CD14-positive monocyte (primary cell): ENCODE data around the gene MRPS21. TPM values are rescaled to one million over a fixed set of nuclear protein-coding genes. Genes with fewer than 3 reads are reported as not detected.

Source experiments
- DNase-seq, 3 donors: peaks; one replicate each; pipeline ENCODE4 v3.0.0-alpha.2; 2011 to 2022
- H2AFZ ChIP-seq: 2 replicates; pipeline ENCODE4 v1.6.0; 2012; ENCODE audit warnings: mild to moderate bottlenecking, low read depth, low read length, inconsistent platforms; ENCODE audit not compliant: insufficient read depth, poor library complexity, severe bottlenecking
- H3K27ac ChIP-seq, 2 donors: 1 replicate in 1 of 2; 2 replicates in 1 of 2; pipeline ENCODE4 v1.5.1; 2012 to 2013; ENCODE audit warnings: low read length in 2 of 2, control low read depth in 1 of 2, inconsistent platforms in 1 of 2, low read depth in 1 of 2, mild to moderate bottlenecking in 1 of 2
- H3K27me3 ChIP-seq, 2 donors: one replicate each; pipeline versions ENCODE4 v1.6.0 to v1.6.1; 2011 to 2013; ENCODE audit warnings: low read length in 2 of 2; ENCODE audit not compliant: control insufficient read depth in 2 of 2, insufficient read depth in 2 of 2
- H3K36me3 ChIP-seq, 2 donors: replicated peaks in 1 of 2; 1 replicate in 1 of 2; 2 replicates in 1 of 2; pipeline versions ENCODE4 v1.5.1 to v1.6.1; 2012 to 2013; ENCODE audit warnings: low read length in 2 of 2, control low read depth in 1 of 2, inconsistent platforms in 1 of 2, mild to moderate bottlenecking in 1 of 2; ENCODE audit not compliant: insufficient read depth in 2 of 2, control insufficient read depth in 1 of 2
- H3K4me1 ChIP-seq, 2 donors: 1 replicate in 1 of 2; 2 replicates in 1 of 2; pipeline versions ENCODE4 v1.5.1 to v1.6.1; 2012 to 2013; ENCODE audit warnings: low read length in 2 of 2, control low read depth in 1 of 2, inconsistent platforms in 1 of 2, mild to moderate bottlenecking in 1 of 2, moderate library complexity in 1 of 2; ENCODE audit not compliant: insufficient read depth in 2 of 2, control insufficient read depth in 1 of 2
- H3K4me2 ChIP-seq: replicated peaks from 2 replicates; pipeline ENCODE3; 2012; ENCODE audit warnings: low read length, moderate library complexity, mild to moderate bottlenecking; ENCODE audit not compliant: poor library complexity, severe bottlenecking; ENCODE audit errors: extremely low read depth
- H3K4me3 ChIP-seq, 3 experiments: fragments of 200-600 bp in 1 of 3; sonication (generic) in 1 of 3; replicated peaks in 1 of 3; 1 replicate in 2 of 3; 2 replicates in 1 of 3; pipeline ENCODE4 v1.5.1; 2011 to 2013; ENCODE audit warnings: low read length in 3 of 3, mild to moderate bottlenecking in 3 of 3, control low read depth in 2 of 3, low read depth in 2 of 3, inconsistent platforms in 1 of 3, moderate library complexity in 1 of 3
- H3K79me2 ChIP-seq: 2 replicates; pipeline ENCODE4 v1.6.0; 2012; ENCODE audit warnings: mild to moderate bottlenecking, control low read depth, inconsistent platforms, low read length, moderate library complexity; ENCODE audit not compliant: insufficient read depth
- H3K9ac ChIP-seq: 2 replicates; pipeline ENCODE4 v1.6.0; 2017; ENCODE audit warnings: low read length, mild to moderate bottlenecking; ENCODE audit not compliant: insufficient read depth, poor library complexity, severe bottlenecking
- H3K9me3 ChIP-seq, 2 donors: replicated peaks in 1 of 2; 1 replicate in 1 of 2; 2 replicates in 1 of 2; pipeline versions ENCODE4 v1.5.1 to v1.6.1; 2012 to 2013; ENCODE audit warnings: low read length in 2 of 2, control low read depth in 1 of 2; ENCODE audit not compliant: control insufficient read depth in 1 of 2, insufficient read depth in 1 of 2
- H4K20me1 ChIP-seq: 2 replicates; pipeline ENCODE4 v1.6.0; 2012; ENCODE audit warnings: mild to moderate bottlenecking, low read length, control low read depth, moderate library complexity; ENCODE audit not compliant: insufficient read depth
- H3K27ac Mint-ChIP-seq, 7 donors: one replicate each; pipeline ENCODE4 v1.8.0; 2020; ENCODE audit warnings: mild to moderate bottlenecking in 7 of 7, mixed read lengths in 7 of 7, moderate library complexity in 6 of 7, inconsistent platforms in 2 of 7
- H3K27me3 Mint-ChIP-seq, 3 donors: one replicate each; pipeline ENCODE4 v1.8.0; 2021 to 2022; ENCODE audit warnings: low read depth in 3 of 3, mild to moderate bottlenecking in 3 of 3, mixed read lengths in 3 of 3, moderate library complexity in 3 of 3, inconsistent platforms in 1 of 3
- H3K36me3 Mint-ChIP-seq, 2 donors: one replicate each; pipeline ENCODE4 v1.8.0; 2020; ENCODE audit warnings: mixed read lengths in 2 of 2, inconsistent platforms in 1 of 2, mild to moderate bottlenecking in 1 of 2
- H3K4me1 Mint-ChIP-seq: one replicate; pipeline ENCODE4 v1.8.0; 2020; ENCODE audit warnings: mild to moderate bottlenecking, mixed read lengths
- H3K4me3 Mint-ChIP-seq, 2 donors: one replicate each; pipeline ENCODE4 v1.8.0; 2020; ENCODE audit warnings: mild to moderate bottlenecking in 2 of 2, mixed read lengths in 2 of 2, moderate library complexity in 1 of 2
- H3K9me3 Mint-ChIP-seq, 7 donors: one replicate each; pipeline ENCODE4 v1.8.0; 2020 to 2022; ENCODE audit warnings: mixed read lengths in 7 of 7, mild to moderate bottlenecking in 6 of 7, moderate library complexity in 6 of 7, inconsistent platforms in 2 of 7
- CTCF ChIP-seq: fragments of 200-600 bp; IDR thresholded peaks from one replicate; pipeline ENCODE4 v1.8.0; 2022; ENCODE audit warnings: antibody characterized with exemption, mild to moderate bottlenecking
- WGBS: methylation state at CpG from one replicate; pipeline ENCODE4 v1.1.5; 2013; ENCODE audit warnings: missing lambda C conversion rate; ENCODE audit not compliant: insufficient coverage; 5-methylcytosine and 5-hydroxymethylcytosine counted together
- intact Hi-C, 2 donors: fragments of 100-400 bp; cut with micrococcal nuclease; formaldehyde crosslinking; loops; one replicate each; pipeline versions ENCODE4 v1.15.0 to v1.15.1; 2023
- polyA plus RNA-seq, 3 donors: library from polyadenylated mRNA; depleted of rRNA in 1 of 3; unstranded in 2 of 3; stranded (reverse) in 1 of 3; fragments of 300-500 nt in 2 of 3; fragments of >200 nt in 1 of 3; fragmentation: Illumina TruSeq in 2 of 3; gene quantifications; 1 replicate in 2 of 3; 2 replicates in 1 of 3; pipeline ENCODE4 v1.2.3, GENCODE V29; 2012 to 2021

The MRPS21 gene
- polyA plus RNA-seq, 3 donors: 42.3 to 53.0 (median 49.6) TPM

DNA sequence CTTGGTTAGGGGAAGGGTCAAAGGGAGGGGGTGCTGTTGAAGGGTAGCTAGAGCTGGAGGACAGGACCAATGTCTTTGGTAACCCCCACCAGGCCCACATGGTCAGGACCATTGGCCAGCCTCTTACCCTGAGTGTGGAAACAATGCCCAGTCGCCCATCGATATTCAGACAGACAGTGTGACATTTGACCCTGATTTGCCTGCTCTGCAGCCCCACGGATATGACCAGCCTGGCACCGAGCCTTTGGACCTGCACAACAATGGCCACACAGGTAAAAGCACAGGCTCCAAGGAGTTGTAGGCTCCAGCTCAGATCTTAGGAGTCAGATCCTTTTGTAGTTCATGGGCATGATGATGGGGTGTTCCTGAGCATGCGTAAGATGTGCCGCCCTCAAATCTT lies 32.3 kb upstream of the MRPS21 start:
- no peaks in the 10 kb centered on the region for H4K20me1 ChIP-seq
- no peak overlapping the region for H3K4me3 ChIP-seq
- intact Hi-C loops: loop anchor here in 1 of 2 donors (10.0 kb wide), 1 partner anchor 293 kb away; no protein-coding TSS in a partner anchor
- 92% methylated on average over 4 of the region's 6 CpGs for WGBS
- H3K4me3 Mint-ChIP-seq: no peak overlapping the region
- peaks cover 24 to 26% of the 10 kb centered on the region in 2 donors for H3K36me3 Mint-ChIP-seq
- peaks cover 0 to 9% (median 2%) of the 10 kb centered on the region in 7 donors for H3K9me3 Mint-ChIP-seq
- peaks cover 20 to 22% of the 10 kb centered on the region in 2 donors for H3K36me3 ChIP-seq
- H3K27me3 ChIP-seq: peaks cover 35 to 41% of the 10 kb centered on the region in 2 donors
- no peak for DNase-seq
- no peak for TF ChIP-seq CTCF
- no peaks in the 10 kb centered on the region for H3K9me3 ChIP-seq
- peaks cover 15% of the 10 kb centered on the region for H3K4me1 Mint-ChIP-seq
- peaks cover 3% of the 10 kb centered on the region for H3K79me2 ChIP-seq
- no peak overlapping the region for H2AFZ ChIP-seq
- peaks cover 39 to 46% (median 45%) of the 10 kb centered on the region in 3 donors for H3K27me3 Mint-ChIP-seq
- H3K9ac ChIP-seq: no peak overlapping the region
- H3K4me2 ChIP-seq: no peak overlapping the region
- no peak overlapping the region for H3K27ac Mint-ChIP-seq
- no peak overlapping the region for H3K27ac ChIP-seq
- peaks cover 4 to 6% of the 10 kb centered on the region in 2 donors for H3K4me1 ChIP-seq

DNA sequence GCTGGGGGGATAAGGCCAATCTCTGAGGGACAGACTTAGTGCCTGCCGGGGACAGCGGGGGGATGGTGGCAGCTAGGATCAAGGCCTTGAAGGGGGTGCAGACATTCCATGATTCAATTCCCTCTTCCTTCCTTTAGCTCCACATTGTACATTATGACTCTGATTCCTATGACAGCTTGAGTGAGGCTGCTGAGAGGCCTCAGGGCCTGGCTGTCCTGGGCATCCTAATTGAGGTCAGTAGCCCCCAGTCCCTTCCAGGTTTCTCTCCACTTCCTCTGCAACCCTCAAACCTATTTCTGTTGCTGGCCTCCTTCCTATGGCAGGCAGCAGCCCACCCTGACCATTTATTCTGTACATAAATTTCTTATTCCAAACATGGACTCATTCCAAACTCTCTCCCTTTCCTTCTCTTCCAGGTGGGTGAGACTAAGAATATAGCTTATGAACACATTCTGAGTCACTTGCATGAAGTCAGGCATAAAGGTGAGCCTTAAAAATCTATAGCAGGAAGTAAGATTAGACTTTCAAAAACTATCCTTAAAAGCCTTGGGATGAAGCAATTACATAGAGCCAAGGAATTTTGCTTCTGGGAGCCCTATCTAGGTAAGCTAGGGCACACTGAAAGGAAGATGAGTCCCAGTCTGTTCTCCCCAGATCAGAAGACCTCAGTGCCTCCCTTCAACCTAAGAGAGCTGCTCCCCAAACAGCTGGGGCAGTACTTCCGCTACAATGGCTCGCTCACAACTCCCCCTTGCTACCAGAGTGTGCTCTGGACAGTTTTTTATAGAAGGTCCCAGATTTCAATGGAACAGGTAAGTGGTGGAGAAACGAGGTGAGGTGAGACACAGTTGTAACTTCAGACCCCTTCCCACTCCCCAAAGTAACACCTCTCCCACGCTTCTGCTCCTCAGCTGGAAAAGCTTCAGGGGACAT lies 31.0 kb upstream of the MRPS21 start:
- no peak overlapping the region for H3K9ac ChIP-seq
- H3K4me1 ChIP-seq: peaks cover 5 to 9% of the 10 kb centered on the region in 2 donors
- peaks cover 0 to 4% (median 0%) of the 10 kb centered on the region in 7 donors for H3K9me3 Mint-ChIP-seq
- no peak for TF ChIP-seq CTCF
- peaks cover 28 to 34% of the 10 kb centered on the region in 2 donors for H3K36me3 ChIP-seq
- H3K27ac ChIP-seq: no peak overlapping the region
- H3K9me3 ChIP-seq: no peaks in the 10 kb centered on the region
- H3K4me3 Mint-ChIP-seq: no peak overlapping the region
- no peak overlapping the region for H3K4me3 ChIP-seq
- no peak overlapping the region for H3K4me2 ChIP-seq
- H3K36me3 Mint-ChIP-seq: peaks cover 33 to 37% of the 10 kb centered on the region in 2 donors
- H3K79me2 ChIP-seq: peaks cover 16% of the 10 kb centered on the region
- no peak overlapping the region for H2AFZ ChIP-seq
- H3K27me3 ChIP-seq: peaks cover 23 to 29% of the 10 kb centered on the region in 2 donors
- peak overlapping the region in 2 of 7 donors; percentile 42 to 46 for H3K27ac Mint-ChIP-seq
- peaks cover 13% of the 10 kb centered on the region for H3K4me1 Mint-ChIP-seq
- no peak for DNase-seq
- WGBS: 100% methylated on average over 1 of the region's 6 CpGs
- H3K27me3 Mint-ChIP-seq: peaks cover 26 to 33% (median 32%) of the 10 kb centered on the region in 3 donors
- intact Hi-C loops: loop anchor here in 1 of 2 donors (10.0 kb wide), 1 partner anchor 292 kb away; no protein-coding TSS in a partner anchor
- H4K20me1 ChIP-seq: no peaks in the 10 kb centered on the region
